GM12874 (cell line): Measurements from ENCODE around the gene TMEM165.

Source experiments
- CTCF ChIP-seq: IDR thresholded peaks from 2 replicates; pipeline ENCODE4 v1.5.1; 2011; ENCODE audit warnings: low read depth, mild to moderate bottlenecking, control low read depth, low read length, moderate library complexity; ENCODE audit not compliant: insufficient read depth

TMEM165 gene

GRCh38 chr4:55398966-55399365 is 3.2 kb downstream of the TMEM165 start:
- no peak for TF ChIP-seq CTCF

GRCh38 chr4:55399581-55399980 is 3.8 kb downstream of the TMEM165 start:
- TF ChIP-seq CTCF: no peak

- no peak for TF ChIP-seq CTCF
These were observed 9.3 kb downstream of the TMEM165 start for GRCh38 chr4:55405073-55405472.

GRCh38 chr4:55406545-55406944 is 10.8 kb downstream of the TMEM165 start:
- no peak for TF ChIP-seq CTCF

- TF ChIP-seq CTCF: no peak
These were observed 11.4 kb downstream of the TMEM165 start for GRCh38 chr4:55407119-55407518.

GRCh38 chr4:55407764-55408163 is 12.0 kb downstream of the TMEM165 start:
- TF ChIP-seq CTCF: no peak

GRCh38 chr4:55409468-55410171 is 13.9 kb downstream of the TMEM165 start:
- TF ChIP-seq CTCF: peak; percentile 53
